SK-N-SH treated with all-trans-retinoic acid at 6 μM for 48 hours (cell line): ENCODE results near the gene S100B.

Experiments
- ATAC-seq: fragments of 200-7000 bp; cut with Tn5 transposase; 3 replicates; pipeline ENCODE4 v1.9.1; 2020; ENCODE audit warnings: mild to moderate bottlenecking, moderate library complexity
- BACH2 ChIP-seq: fragments of 250-450 bp; sonication (Bioruptor Pico); IDR thresholded peaks from 2 replicates; pipeline ENCODE4 v1.9.0; 2021; ENCODE audit warnings: mild to moderate bottlenecking, borderline replicate concordance
- CREB5 ChIP-seq: fragments of 250-450 bp; sonication (Bioruptor Pico); IDR thresholded peaks from 2 replicates; pipeline ENCODE4 v1.5.1; 2020; ENCODE audit warnings: low read depth, mild to moderate bottlenecking, moderate library complexity
- CSDC2 ChIP-seq: fragments of 250-450 bp; sonication (Bioruptor Pico); IDR thresholded peaks from 2 replicates; pipeline ENCODE4 v1.5.0; 2020; ENCODE audit warnings: mild to moderate bottlenecking, moderate library complexity
- CSRNP3 ChIP-seq: fragments of 250-450 bp; sonication (Bioruptor Pico); IDR thresholded peaks from 2 replicates; pipeline ENCODE4 v1.5.1; 2021; ENCODE audit warnings: mild to moderate bottlenecking, moderate library complexity
- ESRRG ChIP-seq: fragments of 250-450 bp; sonication (Bioruptor Pico); IDR thresholded peaks from 2 replicates; pipeline ENCODE4 v1.6.1; 2021; ENCODE audit warnings: mild to moderate bottlenecking
- GLIS3 ChIP-seq: fragments of 250-450 bp; sonication (Bioruptor Pico); IDR thresholded peaks from 2 replicates; pipeline ENCODE4 v1.5.0; 2020; ENCODE audit warnings: mild to moderate bottlenecking, moderate library complexity
- ISL1 ChIP-seq: fragments of 250-450 bp; sonication (Bioruptor Pico); IDR thresholded peaks from 2 replicates; pipeline ENCODE4 v2.1.2; 2022; ENCODE audit warnings: mild to moderate bottlenecking, moderate library complexity
- OSR1 ChIP-seq: fragments of 250-450 bp; sonication (Bioruptor Pico); IDR thresholded peaks from 2 replicates; pipeline ENCODE4 v1.8.0; 2022; ENCODE audit warnings: moderate library complexity, mild to moderate bottlenecking, inconsistent platforms
- PATZ1 ChIP-seq: fragments of 250-450 bp; sonication (Bioruptor Pico); IDR thresholded peaks from 2 replicates; pipeline ENCODE4 v1.8.0; 2020; ENCODE audit warnings: mild to moderate bottlenecking, moderate library complexity, borderline replicate concordance
- POU6F1 ChIP-seq: fragments of 250-450 bp; sonication (Bioruptor Pico); IDR thresholded peaks from 2 replicates; pipeline ENCODE4 v1.8.0; 2021; ENCODE audit warnings: low read depth, mild to moderate bottlenecking, moderate library complexity, borderline replicate concordance
- PPARA ChIP-seq: fragments of 250-450 bp; sonication (Bioruptor Pico); IDR thresholded peaks from 2 replicates; pipeline ENCODE4 v1.5.0; 2020; ENCODE audit warnings: mild to moderate bottlenecking, borderline replicate concordance
- RARB ChIP-seq: fragments of 250-450 bp; sonication (Bioruptor Pico); IDR thresholded peaks from 2 replicates; pipeline ENCODE4 v1.8.0; 2021; ENCODE audit warnings: mild to moderate bottlenecking, moderate library complexity
- SNAI2 ChIP-seq: fragments of 250-450 bp; sonication (Bioruptor Pico); IDR thresholded peaks from 2 replicates; pipeline ENCODE4 v1.5.0; 2020; ENCODE audit warnings: mild to moderate bottlenecking, moderate library complexity
- TOX ChIP-seq: fragments of 250-450 bp; sonication (Bioruptor Pico); IDR thresholded peaks from 2 replicates; pipeline ENCODE4 v1.8.0; 2021; ENCODE audit warnings: mild to moderate bottlenecking, moderate library complexity, borderline replicate concordance
- TSHZ2 ChIP-seq: fragments of 250-450 bp; sonication (Bioruptor Pico); IDR thresholded peaks from 2 replicates; pipeline ENCODE4 v1.5.0; 2020; ENCODE audit warnings: mild to moderate bottlenecking, moderate library complexity
- ZFP3 ChIP-seq: fragments of 250-450 bp; sonication (Bioruptor Pico); IDR thresholded peaks from 2 replicates; pipeline ENCODE4 v1.5.0; 2020; ENCODE audit warnings: mild to moderate bottlenecking, moderate library complexity
- ZNF565 ChIP-seq: fragments of 450-650 bp; formaldehyde crosslinking; conservative IDR thresholded peaks from 2 replicates; pipeline ENCODE4 v1.5.0; 2020; ENCODE audit warnings: low read depth, mild to moderate bottlenecking, moderate library complexity
- ZNF70 ChIP-seq: fragments of 450-650 bp; formaldehyde crosslinking; IDR thresholded peaks from 2 replicates; pipeline ENCODE4 v1.5.0; 2020; ENCODE audit warnings: mild to moderate bottlenecking, moderate library complexity
- ZNF8 ChIP-seq: fragments of 450-650 bp; formaldehyde crosslinking; IDR thresholded peaks from 2 replicates; pipeline ENCODE4 v1.5.0; 2020; ENCODE audit warnings: mild to moderate bottlenecking, moderate library complexity

S100B gene

GRCh38 chr21:46556802-46557201, 48.1 kb downstream of the S100B start:
- no peak for ATAC-seq
- TF ChIP-seq ZNF8 (no peak), GLIS3 (CRISPR knock-in tag) (no peak), ZNF565 (CRISPR knock-in tag) (no peak), ESRRG (CRISPR knock-in tag) (no peak), TOX (CRISPR knock-in tag) (no peak), CSDC2 (CRISPR knock-in tag) (no peak)

- TF ChIP-seq ISL1 (CRISPR knock-in tag) (no peak), ZNF565 (CRISPR knock-in tag) (no peak), RARB (CRISPR knock-in tag) (no peak), GLIS3 (CRISPR knock-in tag) (no peak), TSHZ2 (CRISPR knock-in tag) (no peak), BACH2 (CRISPR knock-in tag) (no peak), TOX (CRISPR knock-in tag) (no peak), CSRNP3 (CRISPR knock-in tag) (no peak), PATZ1 (CRISPR knock-in tag) (no peak), PPARA (no peak), ZNF8 (no peak)
- TF ChIP-seq, all 23 proteins: peak for 0
- ATAC-seq = no peak
These were observed 49.2 kb downstream of the S100B start for GRCh38 chr21:46555678-46556077.

GRCh38 chr21:46555225-46555617, 49.7 kb downstream of the S100B start:
- TF ChIP-seq ZNF70 (CRISPR knock-in tag) (no peak), POU6F1 (CRISPR knock-in tag) (no peak), ZFP3 (CRISPR knock-in tag) (no peak), ZNF565 (CRISPR knock-in tag) (no peak), CREB5 (CRISPR knock-in tag) (no peak), RARB (CRISPR knock-in tag) (no peak), OSR1 (CRISPR knock-in tag) (no peak), ISL1 (CRISPR knock-in tag) (no peak), TOX (CRISPR knock-in tag) (no peak), SNAI2 (no peak), ZNF8 (no peak)
- TF ChIP-seq, all 23 proteins: peak for 0
- no peak for ATAC-seq
